HG02973 (cell line): ENCODE results near the gene POMGNT1.
"Not testable (repeated sequence)": the region's sequence is repeated elsewhere in the genome, so short reads cannot be mapped to it uniquely, and the experiment has no call there.

ENCODE experiments used
- ATAC-seq: cut with Tn5 transposase; IDR thresholded peaks from one replicate; pipeline ENCODE4 v1.9.1; 2021; ENCODE audit warnings: moderate library complexity; ENCODE audit not compliant: unreplicated experiment

The POMGNT1 gene

GRCh38 chr1:46197964-46198811 lies at the start of gene POMGNT1:
Gene POMGNT1, minus strand, starts transcription at chr1:46198434. Its CDS starts 613 bp downstream, at chr1:46197821.
- ATAC-seq, result peak; percentile 84

DNA sequence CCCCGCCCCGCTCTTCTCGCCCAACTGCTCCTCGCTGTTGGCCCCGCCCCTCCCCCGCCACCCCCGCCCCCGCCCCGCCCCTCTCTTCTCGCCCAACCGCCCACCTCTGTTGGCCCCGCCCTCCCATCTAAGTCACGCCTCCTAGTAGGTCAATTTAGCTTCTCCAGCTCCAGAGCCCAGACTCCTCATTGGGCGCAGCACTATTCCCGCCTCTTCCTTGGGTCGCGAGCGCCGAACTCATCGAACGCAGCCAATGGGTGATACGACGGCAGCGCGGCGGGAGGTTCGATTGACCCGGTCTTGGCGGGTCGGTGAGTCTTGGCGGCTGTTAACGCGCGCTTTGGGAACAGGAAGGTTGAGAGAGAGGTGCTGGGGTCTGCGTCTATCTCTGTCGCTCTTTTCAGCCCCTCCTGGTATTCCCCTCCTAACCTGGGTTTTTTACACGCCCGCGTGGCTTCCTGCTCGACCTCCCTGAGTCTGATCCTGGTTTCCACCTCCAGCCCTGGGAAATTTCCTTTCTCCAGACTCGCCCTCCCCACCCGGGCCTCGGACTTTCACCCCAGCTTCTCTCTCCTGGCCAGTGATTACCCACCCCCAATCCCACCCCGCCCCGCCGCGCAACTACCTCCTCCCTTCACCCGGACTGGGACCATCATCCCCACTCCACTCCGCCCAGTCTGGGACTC lies 49.3 kb upstream of the POMGNT1 start, which contains the start of gene RAD54L:
Gene RAD54L (plus strand): TSS at position 328 of the 686 bp plus-strand sequence. CDS start 643 bp downstream, outside the sequence.
- peak; percentile 88 for ATAC-seq

DNA sequence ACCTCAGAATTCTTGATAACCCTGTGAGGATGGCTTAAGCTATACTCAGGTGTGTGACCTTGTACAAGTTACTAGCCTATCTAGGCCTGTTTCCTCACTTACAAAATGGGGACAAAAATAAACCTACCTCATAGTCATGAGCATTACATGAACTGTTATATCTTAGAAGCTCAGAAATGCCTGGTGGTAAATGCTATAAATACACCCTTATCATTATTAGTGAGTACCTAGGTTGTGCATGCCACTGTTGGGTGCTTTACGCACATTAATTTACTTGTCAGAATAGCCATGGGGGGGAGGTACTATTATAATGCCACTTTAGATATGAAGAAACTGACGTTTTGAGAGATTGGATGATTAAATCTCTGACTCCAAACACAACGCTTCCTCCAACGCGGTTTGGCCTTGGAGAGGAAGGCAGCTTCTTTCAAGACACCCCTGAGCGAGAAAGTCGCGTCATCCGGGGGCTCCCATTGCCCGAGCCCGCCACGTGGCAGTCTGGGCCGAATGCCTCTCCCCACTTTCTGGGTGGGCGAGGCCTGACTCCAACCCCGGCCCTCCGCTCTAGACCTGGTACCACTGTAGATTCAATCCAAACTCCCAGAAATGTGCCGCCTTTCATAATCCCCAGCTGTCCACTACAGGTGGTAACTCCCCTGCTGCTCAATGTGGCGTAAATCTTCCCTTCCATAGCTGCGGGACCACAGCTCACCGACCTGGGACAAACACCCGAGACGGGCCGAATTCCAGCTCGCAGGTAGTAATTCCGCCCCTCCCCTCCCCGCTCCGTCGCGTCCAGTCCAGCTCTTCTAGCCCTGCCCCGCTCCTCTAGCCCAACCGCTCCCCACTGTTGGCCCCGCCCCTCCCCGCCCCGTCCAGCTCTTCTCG lies 48.6 kb upstream of the POMGNT1 start:
- ATAC-seq, result peak; percentile 41

- not testable (repeated sequence) for ATAC-seq
These were observed 47.9 kb upstream of the POMGNT1 start for GRCh38 chr1:46246136-46246535.

DNA sequence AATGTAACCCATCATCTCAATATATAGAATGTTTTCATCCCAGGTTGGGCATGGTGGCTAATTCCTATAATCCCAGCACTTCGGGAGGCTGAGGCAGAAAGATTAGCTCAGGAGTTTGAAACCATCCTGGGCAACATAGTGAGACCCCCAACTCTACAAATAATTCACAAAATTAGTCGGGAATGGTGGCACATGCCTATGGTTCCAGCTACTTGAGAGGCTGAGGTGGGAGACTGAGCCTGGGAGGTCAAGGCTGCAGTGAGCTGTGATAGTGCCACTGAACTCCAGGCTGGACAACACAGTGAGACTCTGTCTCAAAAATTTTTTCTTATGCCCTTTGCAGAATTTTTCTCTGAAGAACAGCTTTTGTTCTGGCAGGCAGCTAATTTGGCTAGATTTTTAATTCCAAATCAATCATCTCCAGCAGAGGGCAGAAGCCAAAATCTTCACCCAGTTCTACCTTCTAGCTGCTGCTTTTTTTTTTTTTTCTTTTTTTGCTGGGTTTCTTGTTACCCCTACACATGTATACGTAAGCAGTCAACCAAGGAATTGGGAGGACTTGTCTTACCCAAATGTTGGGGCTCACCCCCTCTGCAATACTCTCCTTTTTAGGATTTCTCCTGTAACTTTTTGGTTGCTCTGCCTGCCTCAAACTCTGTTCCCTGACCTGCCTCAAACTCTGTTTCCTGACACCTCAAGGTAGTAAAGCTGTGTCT lies 46.6 kb upstream of the POMGNT1 start:
- ATAC-seq, result no peak

GRCh38 chr1:46243831-46244230 lies 45.6 kb upstream of the POMGNT1 start:
- not testable (repeated sequence) for ATAC-seq

- ATAC-seq, result no peak
These were observed 44.7 kb upstream of the POMGNT1 start for GRCh38 chr1:46242918-46243317.

DNA sequence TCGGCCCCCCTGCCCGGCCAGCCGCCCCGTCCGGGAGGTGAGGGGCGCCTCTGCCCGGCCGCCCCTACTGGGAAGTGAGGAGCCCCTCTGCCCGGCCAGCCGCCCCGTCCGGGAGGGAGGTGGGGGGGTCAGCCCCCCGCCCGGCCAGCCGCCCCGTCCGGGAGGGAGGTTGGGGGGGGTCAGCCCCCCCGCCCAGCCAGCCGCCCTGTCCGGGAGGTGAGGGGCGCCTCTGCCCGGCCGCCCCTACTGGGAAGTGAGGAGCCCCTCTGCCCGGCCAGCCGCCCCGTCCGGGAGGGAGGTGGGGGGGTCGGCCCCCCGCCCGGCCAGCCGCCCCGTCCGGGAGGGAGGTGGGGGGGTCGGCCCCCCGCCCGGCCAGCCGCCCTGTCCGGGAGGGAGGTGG lies 43.5 kb upstream of the POMGNT1 start:
- not testable (repeated sequence) for ATAC-seq

DNA sequence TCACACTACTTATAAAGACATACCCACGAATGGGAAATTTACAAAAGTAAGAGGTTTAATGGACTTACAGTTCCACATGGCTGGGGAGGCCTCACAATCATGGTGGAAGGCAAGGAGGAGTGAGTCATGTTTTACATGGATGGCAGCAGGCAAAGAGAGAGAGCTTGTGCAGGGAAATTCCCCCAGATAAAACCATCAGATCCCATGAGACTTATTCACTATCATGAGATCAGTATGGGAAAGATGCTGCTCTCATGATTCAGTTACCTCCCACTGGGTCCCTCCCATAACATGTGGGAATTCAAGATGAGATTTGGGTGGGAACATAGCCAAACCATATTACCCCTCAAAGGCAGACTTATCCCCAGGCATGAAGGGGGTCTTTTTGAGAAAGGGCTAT lies 40.6 kb upstream of the POMGNT1 start:
- not testable (repeated sequence) for ATAC-seq

DNA sequence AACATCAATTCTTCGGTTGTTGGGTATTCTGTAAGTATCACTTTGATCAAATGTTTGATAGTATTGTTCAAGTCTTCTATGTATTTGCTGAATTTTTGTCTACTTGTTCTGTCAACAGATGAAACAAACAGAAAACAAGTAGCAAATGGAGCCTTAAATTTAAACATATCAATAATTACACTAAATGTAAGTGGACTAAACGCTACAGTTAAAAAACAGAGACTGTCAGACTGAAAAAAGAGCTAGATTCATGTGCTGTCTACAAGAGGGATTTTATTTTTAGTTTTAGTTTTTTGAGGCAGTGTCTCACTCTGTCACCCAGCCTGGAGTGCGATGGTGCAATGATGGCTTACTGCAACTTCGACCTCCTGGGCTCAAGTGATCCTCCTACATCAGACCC lies 38.6 kb upstream of the POMGNT1 start:
- ATAC-seq, result no peak

DNA sequence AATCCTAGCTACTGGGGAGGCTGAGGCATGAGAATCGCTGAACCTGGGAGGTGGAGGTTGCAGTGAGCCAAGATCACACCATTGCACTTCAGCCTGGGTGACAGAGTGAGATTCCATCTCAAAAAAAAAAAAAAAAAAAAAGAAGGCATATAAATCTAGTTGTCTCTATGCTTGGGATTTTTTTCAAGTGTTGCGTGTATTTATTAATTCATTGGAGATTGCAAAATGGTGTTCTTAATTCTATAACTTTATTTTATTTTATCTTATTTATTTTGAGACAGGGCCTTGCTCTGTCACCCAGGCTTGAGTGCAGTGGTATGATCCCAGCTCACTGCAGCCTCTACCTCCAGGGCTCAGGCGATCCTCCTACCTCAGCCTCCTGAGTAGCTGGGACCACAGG lies 33.0 kb upstream of the POMGNT1 start:
- not testable (repeated sequence) for ATAC-seq

DNA sequence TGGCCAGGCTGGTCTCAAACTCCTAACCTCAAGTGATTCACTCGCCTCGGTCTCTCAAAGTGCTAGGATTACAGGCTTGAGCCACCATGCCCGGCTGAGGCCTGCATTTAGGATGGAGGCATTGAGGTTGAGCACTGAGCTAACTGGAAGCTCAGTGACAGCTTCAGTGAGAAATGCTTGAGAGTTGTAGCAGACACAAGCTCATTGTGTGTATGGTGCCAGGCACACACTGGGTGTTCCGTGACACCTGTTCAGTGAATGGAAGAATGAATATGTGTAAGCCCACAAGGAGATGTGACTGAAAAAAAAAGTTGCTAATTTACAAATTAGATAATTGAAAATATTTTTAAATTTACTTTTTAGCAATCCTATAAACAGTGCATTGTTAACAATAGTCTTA lies 26.7 kb upstream of the POMGNT1 start:
- no peak for ATAC-seq

- peak; percentile 73 for ATAC-seq
These were observed 25.3 kb upstream of the POMGNT1 start for GRCh38 chr1:46223472-46223943.

- not testable (repeated sequence) for ATAC-seq
These were observed 24.8 kb upstream of the POMGNT1 start for GRCh38 chr1:46223055-46223454.

DNA sequence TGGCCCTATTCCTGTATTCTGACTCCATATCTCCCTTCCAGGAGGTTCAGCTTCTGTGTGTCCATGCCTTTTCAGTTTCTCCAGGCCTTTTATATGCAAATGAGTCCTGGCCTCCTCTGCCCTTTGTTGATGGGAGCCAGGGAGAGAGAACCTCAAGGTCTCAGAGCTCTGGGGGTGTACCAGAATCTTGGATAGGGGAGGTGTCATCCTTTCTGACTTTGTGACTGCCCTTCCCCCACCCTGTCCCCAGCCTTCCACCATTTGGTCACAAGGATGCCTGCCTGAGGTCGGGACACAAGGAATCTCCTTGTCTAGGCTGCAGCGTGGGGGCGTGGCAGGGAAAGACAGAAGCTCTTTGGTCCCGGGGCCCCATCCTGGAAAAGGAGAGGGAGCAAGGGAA lies 23.5 kb upstream of the POMGNT1 start:
- no peak for ATAC-seq

- no peak for ATAC-seq
These were observed 22.6 kb upstream of the POMGNT1 start for GRCh38 chr1:46220808-46221207.

DNA sequence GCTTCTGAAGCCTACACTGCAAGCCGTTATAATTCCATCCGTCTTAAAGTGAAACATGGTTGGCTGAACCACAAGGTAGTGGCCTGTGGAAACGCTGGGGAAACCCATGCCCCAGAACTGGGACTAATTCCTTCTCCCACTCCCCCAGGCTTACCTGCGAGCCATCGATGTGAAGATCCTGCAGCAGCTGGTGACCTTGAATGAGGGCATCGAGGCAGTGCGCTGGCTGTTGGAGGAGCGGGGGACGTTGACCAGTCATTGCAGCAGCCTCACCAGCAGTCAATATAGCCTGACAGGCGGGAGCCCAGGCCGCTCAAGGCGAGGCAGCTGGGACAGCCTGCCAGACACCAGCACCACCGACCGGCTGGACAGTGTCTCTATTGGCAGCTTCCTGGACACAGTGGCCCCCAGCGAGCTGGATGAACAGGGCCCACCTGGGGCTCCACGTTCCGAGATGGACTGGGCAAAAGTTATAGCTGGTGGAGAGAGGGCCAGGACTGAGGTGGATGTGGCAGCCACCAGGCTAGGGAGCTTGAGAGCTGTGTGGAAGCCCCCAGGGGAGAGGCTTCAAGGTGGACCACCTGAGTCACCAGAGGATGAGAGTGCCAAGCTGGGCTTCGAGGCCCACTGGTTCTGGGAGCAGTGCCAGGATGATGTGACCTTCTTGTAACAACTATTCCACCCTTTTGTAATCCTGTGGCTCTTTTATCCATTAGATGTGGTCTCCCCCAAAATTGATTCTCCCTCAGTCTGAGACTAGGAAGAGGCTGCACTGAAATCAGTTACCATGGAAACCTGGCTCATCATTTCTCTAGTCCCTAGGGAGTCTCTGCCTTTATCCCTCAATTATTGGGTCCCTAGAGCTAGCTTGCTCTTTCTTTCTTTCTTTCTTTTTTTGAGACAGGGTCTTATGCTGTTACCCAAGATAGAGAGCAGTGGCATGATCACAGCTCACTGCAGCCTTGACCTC lies 21.6 kb upstream of the POMGNT1 start:
- no peak for ATAC-seq

- no peak for ATAC-seq
These were observed 20.2 kb upstream of the POMGNT1 start for GRCh38 chr1:46218443-46218842.

- no peak for ATAC-seq
These were observed 17.3 kb upstream of the POMGNT1 start for GRCh38 chr1:46215504-46215903.
